ENCODE results near the gene RPS6KB2.

RPS6KB2 gene

DNA sequence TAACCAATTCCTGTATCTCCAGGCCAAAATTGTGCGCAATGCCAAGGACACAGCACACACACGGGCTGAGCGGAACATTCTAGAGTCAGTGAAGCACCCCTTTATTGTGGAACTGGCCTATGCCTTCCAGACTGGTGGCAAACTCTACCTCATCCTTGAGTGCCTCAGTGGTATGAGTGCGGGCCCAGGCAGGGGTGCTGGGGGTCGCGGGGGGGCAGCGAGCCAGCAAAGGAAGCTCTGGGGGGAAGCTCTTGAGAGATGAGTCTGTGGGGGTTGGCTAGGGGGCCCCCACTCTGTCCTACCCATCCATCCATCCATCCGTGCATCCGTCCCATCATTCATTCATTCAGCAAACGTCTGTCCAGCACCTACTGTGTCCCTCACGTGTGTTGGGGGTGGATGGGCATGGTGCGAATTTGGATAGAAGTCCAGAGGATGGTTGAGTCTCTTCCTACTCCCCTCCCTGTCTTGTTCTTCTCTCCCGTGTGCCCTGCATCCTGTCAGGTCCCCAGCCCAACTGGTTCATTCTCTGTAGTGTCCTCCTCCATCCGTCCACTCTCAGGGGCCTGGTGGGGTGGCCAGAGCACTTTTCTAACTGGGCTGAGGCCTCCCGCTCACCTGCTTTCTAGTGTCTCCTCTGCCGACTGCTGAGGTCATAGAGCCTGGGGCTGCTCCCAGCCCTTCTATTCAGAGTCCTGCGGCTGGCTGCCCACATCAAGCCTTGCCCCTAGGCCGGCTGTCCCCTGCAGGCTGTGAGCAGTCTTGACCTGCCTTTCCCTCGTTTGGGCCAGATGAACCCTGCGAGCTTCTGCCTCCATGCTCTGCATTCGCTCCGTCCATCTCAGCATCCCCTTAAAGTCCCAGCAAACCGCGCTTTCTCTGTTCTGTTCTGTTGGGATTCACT is 3.3 kb downstream of the RPS6KB2 start:
- DNase-seq: no peak

DNA sequence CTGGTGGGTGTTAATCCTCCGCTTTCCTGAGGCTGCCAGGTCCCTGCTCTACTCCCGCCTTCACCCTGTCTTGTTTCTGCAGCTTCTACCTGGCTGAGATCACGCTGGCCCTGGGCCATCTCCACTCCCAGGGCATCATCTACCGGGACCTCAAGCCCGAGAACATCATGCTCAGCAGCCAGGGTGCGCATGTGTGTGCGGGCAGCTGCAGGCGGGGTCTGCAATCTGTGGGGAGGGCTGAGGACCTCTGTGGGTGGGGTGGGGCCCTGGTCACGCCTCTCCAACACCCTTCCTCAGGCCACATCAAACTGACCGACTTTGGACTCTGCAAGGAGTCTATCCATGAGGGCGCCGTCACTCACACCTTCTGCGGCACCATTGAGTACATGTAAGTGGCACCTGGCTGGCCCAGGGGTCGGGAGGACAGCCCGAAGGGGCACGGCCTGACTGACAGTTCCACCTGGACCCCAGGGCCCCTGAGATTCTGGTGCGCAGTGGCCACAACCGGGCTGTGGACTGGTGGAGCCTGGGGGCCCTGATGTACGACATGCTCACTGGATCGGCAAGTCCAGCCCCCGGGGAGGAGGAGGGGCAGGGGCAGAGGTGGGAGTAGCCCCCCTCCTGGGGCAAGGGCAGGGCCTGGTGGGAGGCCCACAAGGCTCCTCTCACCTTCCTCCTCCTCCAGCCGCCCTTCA is 4.5 kb downstream of the RPS6KB2 start:
- no peak for DNase-seq

DNA sequence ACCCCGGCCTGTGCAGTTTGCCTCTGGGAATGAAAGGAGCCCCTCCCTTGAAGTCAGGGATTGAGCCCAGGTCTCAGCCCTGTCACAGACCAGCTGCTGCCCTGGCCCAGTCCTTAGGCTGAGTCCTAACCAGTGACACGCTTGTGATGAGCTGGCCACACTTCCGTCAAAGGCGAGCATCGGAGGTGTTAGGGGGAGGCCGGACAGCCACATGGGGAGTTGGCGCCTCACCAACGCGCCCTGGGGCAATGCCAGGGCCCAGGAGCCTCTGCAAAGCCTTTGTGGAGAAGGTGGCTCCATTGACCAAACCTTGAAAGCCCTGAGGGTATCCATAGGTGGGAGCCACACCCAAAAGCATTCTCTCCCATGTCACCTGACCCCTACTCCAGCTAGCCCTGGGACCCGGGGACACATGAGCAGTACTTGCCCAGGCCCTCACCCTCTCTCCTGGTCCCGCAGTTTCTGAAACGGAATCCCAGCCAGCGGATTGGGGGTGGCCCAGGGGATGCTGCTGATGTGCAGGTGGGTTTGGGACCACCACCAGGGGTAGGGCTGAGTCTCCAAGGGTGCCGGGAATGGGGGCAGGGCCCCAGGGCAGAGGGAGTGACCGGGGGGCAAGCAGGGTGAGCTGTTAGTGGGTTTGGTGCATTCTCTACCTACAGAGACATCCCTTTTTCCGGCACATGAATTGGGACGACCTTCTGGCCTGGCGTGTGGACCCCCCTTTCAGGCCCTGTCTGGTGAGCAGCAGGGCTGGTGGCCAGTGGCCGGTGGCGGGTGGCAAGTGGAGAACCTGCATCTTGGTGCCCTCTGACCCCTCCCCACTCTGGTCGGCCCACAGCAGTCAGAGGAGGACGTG is 5.5 kb downstream of the RPS6KB2 start:
- no peak for DNase-seq

DNA sequence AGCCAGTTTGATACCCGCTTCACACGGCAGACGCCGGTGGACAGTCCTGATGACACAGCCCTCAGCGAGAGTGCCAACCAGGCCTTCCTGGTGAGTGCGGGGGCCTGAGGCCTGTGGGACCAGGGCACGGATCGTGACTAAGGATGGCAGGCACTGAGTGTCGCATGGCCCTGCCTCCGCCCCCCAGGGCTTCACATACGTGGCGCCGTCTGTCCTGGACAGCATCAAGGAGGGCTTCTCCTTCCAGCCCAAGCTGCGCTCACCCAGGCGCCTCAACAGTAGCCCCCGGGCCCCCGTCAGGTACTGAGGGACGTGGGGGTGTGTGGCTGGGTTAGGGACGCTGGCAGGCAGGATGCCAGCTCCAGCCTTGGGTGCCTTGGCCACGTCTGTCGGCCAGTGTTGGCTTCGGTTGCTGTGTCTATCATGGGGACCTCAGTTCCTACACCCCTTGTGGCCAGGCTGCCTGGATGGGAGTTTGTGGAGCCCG is 6.1 kb downstream of the RPS6KB2 start:
- no peak for DNase-seq

DNA sequence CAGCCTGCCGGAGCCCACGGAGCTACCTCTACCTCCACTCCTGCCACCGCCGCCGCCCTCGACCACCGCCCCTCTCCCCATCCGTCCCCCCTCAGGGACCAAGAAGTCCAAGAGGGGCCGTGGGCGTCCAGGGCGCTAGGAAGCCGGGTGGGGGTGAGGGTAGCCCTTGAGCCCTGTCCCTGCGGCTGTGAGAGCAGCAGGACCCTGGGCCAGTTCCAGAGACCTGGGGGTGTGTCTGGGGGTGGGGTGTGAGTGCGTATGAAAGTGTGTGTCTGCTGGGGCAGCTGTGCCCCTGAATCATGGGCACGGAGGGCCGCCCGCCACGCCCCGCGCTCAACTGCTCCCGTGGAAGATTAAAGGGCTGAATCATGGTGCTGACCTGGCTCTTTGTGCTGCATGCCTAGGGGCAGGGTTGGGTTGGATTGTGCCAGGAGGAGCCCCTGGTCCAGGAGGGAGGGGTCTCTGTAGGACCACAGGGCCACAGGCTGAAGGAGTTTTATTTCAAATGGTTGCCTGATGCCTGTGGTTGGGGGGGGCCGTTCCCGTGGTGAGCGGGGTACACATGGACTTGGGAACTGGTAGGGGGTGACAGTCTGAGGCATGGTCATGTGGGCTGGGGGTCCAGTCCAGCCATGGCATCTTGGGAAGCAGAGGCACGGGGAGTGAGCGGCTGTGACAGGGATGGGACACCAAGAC is 6.9 kb downstream of the RPS6KB2 start:
- no peak for DNase-seq

DNA sequence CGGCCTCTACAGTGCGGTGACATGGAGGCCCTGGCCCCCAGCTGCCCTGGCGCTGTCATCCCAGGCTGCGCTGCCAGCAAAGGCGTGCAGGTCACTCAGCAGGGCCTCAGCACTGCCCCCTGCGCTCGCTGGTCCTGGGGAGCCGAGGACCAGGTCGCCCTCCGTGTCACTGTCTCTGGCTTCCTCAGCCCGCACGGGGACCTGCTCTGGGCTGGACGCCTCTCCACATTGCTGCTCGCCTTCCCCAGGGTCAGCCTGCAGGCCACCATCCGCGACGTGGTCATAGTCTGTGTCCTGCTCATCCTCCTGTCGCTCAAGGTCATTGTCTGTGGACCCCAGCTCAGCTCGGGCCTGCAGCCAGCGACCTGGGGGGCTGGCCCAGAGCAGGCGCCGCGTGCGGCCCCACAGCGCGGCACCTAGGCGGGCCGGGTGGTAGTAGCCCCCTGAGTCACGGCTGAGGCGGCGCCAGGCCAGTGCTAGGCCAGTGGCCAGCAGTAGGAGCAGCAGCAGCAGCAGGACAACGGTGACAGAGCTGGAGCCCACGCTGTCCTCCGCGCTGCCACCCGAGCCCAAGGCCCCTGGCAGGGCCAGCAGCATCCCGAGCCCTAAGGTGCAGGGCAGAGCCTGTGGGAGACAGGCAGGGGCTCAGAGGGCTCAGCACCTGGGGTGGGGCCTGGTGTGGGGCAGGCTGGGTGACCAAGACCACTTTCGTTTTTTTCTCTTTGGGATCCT is 7.6 kb downstream of the RPS6KB2 start:
- DNase-seq: no peak

DNA sequence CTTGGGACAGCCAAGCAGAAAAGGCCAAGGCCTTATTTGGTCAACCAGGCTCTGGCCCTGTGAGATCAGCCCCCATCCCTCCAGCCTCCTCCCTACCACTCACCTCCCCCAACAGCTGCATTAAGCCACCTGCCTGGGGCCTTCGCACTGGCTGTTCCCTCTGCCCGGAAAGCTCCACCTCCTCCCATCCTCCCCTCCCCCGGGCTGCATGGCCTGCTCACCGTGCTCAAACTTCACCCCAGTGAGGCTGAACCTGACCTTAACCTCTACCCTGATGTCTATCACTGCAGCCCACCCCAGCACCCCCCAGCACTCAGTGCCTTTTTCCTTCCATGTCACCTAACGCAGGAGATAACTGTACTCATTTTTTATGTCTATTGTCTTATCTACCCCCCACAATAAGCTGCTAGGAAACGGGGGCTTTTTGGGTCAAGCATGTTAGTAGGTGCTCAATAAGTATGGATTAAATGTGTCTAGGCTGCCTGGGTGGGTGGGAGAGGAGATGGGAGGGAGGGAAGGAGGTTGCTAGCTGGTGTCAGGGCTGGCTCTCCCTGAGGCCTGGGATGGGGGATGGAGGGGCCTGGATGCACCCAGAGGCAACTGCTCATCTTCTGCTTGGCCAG is 8.3 kb downstream of the RPS6KB2 start:
- DNase-seq: no peak

DNA sequence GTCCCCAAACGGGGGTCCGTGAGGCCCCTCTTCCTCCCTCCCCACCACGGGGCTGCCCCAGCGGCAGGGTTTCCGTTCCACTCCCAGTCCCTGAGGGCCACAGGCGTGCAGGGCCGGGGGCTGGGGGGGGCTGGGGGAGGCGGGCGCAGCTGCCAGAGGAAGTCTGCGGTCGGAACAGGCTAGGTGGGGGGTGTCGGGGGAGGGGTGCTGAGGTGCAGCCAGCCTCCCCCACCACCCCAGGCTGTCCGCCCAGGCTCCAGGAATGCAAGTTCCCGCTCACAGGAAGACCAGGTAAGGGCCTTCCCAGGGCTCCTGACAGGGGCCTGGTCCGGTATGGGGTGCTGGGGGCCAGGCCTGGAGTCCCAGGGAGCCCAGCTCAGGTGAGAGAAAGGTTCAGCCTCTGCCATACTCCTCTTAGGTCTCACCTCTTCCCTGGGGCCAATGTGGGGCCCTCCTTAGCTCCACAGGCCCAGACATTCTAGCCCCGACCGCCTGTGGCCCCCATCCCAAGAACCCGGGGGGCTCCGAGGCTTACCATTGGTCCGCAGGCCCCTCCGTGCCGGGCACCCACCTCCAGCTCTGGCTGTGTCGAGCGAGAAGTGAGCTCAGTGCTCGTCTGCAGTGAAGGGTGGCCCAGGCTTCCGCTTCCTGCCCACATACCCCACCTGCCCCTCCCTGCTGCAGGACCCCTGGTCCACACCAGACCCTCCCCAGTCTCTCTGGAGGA is 9.0 kb downstream of the RPS6KB2 start, which contains the start of gene PTPRCAP:
Gene PTPRCAP, minus strand, starts transcription at position 601 of the 727 bp plus-strand sequence. Its CDS starts 63 bp downstream, at position 538.
- DNase-seq: no peak

DNA sequence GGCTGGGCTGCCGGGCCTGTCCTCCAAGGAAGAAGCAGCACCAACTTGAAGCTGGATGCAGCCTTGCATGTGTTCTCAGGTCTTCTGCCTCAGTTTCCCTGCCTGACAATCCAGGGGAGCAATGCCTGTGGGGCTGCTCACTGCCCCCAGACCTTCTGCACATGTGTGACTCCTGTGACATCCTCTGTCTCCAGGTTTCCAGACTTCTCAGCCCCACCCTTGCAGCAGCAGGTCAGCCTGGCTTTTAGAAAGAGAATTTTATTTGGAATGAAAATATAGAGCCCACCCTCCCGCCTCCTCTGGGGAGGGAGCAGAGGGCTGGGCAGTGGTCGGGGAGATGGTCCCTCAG is 9.5 kb downstream of the RPS6KB2 start:
- DNase-seq: no peak

DNA sequence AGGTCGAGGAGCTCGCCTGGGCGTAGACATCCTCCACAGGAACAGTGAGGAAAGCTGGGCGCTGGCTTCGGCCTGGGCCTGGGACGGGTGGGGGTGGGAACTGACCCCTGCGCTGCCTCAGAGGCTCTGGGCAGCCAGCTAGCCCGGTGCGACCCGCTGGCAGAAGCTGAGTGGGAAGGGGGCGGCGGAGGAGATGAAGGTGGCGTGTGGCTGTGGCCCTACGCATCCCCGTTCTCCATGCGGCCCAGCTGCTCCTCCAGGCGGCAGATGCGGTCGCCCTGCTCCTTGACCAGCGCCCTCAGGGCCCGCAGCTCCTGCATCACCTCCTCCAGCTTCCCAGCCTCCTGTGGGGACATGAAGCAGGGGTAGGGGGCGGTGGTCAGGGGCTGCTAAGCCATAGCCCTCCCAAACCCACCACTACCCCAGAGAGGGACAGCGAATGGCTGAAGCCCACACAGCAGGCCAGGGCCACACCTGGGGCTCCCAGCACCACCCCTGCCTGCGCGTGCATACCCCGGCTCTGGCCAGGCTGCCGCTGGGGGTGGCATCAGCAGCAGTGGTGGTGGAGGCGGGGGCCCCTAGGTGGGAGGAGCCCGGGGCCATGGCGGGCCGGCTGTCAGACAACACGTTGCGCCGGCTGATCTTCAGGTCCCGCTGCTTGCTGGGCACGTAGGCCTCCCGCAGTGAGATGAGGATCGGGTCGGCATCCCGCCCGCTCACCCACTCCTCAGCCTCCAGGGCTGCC is 10.0 kb downstream of the RPS6KB2 start:
- no peak for DNase-seq

DNA sequence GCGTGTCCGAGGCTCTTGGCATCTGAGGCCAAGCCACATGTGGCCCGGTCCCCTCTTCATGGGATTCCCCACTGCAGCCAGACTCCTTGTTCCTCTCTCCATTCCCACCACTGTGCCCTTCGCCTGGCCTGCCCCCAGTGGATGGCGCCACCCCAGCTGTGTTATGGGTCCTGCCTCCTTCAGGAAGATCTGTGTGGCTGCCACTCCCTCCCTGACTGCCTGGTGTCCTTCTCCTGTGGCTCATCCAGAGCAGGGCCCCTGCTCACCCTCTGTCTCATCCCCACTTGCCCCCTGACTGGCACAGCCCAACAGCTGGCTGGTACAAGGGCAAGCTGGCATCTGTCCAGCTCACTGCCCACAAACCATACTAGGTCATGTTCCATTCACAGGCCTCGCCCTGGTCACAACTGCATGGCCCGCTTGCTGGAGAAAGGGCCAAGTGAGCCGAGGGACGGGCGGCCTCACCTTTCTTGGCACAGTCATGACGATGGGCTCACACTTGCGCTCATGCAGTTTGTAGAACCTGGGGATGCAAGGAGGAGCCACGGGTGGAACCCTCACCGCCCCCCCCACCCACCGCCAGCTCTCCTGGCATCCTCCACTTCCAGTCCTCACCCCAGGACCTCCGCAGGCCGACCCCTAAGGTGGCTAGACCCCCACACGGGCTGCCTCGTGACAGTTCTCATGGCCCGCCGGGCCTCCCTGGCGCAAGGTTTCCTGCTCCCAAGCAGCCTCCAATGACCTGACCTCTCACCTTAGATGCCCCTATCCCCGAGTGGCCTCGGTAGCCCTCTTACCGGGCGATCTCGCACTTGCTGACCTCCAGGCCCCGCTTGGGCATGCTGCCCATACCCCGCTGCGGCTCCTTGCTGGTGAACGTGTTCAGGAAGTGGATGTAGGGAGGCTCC is 11.3 kb downstream of the RPS6KB2 start:
- no peak for DNase-seq

DNA sequence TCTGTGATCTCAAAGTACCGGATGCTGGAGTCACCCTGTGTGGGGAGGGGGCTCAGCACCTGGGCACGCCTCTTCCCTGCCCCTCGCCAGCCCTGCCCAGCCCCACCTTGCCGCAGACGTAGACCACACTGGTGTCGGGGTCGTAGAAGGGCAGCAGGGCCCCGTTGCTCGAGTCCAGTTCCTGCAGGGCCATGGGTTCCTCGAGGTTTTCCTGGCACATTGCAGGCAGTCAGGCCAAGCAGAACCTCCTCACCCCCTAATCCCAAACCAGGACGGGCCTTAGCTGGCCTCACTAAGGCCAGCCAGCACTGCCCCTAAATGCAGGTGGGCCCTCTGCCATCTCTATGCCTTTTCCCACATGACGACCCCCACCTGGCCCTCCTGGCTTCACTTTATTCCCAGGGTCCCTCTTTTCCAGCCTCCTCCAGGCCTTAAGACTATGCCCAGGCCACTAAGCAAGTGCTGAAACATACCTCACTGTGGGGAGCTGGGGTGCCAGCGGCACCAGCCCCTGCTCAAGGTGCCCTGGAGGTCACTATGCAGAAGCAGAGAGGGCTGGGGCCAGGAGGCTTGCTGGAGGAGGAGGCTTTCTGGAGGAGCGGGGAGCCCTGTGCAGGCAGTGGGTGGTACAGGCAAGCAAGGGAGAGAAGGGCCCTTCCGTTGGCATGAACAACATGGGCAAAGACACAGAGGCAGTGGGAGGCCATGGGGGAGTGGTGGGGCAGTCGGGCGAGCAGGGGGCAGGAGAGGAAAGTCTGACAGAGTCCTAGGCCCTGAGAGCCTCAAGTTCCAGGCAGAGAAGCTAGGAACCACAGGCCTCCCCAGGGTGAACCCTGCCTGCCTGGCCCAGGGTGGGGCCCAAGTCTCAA is 12.2 kb downstream of the RPS6KB2 start:
- no peak for DNase-seq

DNA sequence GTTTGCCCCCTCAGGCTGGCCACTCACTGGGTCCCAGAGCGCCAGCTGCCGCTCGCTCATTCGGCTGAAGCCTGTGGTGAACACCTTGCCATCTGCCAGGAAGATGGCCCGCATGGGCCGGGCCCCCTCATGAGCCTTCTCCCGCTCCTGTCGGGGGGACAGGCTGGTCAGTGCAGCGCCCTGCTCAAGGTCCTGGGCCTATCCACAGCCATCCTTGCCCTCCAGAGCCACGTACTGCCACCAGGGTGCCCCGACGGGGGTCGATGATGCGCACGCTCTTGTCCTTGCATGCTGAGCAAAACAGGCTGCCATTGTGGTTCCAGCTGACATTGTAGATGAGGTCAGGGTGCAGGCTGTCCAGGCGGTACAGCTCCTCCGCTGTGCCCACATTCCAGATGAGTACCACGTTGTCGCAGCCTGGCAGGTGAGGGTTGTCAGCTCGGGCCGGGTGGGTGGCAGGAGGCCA is 12.8 kb downstream of the RPS6KB2 start:
- no peak for DNase-seq

DNA sequence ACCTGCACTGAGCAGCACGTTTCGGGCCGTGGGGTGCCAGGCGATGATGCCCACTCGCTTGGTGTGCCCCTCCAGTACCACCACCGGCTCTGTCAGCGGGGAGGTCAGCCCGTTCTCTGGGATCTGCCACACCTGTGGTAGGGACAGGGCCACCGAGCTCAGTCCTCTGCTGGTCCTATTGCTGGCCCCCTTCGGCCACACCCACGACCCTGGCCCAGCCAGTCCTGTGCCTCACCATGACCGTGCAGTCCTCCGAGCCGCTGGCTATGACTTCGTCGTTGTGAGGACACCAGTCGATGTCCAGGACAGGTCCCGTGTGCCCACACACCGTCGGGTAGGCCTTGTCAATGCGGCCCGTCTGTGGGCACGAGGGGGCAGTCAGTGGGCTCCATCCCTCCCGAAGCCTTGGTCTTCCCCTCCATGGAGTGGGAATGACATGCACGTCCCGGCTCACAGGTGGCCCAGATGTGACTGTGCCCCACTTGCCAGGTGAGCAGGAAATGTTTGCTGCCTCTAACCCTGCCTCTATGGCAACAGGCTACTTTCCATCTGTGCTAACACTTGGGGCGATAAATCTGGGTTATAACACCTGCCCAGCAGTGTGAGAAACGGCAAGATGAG is 13.5 kb downstream of the RPS6KB2 start:
- DNase-seq: no peak

DNA sequence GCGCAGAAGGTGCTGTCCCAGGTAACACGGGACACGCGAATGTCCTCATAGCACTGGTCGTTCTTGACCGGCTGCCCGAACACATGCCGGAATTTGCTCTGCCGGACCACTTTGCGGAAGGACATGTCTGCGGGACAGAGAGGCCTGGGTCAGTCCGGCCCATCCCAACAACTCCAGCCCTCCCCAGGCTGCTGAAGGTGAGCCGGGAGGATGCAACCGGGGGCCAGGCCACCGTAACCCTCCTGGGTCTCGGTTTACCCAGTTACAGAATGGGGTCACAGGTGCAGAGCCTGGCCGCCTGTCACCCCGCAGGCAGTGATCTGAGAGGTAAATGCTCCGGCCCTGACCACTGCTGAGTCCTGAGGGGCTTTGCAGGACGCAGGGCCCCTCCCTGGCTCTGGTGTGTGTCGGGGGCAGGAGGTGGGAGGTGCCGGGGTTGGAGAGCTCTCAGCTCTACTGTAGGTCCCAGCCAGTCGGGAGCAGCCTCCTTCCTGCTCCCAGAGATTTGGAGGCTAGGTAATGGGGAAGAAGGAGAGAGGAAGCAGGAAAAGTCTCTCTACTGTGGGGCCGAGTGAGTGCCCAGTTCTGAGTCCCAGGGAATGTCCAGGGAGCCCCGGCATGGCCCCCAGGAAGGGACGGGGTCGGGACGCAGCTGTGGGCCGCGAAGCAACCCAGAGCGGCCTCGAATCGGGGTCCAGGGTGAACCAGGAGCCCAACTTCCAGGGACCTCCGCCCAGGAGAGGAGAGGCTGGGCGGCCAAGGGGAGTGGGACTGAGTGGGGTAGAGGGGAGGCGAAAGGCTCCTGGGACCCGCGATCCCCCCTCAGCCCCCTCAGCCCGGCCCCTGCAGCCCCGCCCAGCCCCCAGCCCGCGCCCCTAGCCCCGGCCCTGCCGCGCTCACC is 14.5 kb downstream of the RPS6KB2 start:
- no peak for DNase-seq

DNA sequence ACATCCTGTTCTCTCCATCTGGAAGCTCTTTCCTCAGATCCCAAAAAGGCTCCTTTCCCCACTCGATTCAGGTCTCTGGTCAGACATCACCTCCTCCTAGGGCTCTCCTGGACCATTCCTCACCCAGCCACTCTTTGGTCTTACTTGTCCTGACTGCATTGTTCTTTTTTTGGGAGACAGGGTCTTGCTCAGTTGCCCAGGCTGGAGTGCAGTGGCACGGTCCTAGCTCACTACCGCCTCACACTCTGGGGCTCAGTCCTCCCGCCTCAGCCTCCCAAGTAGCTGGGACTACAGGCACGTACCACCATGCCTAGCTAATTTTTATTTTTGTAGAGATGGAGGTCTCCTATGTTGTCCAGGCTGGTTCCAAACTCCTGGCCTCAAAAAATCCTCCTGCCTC is 17.2 kb downstream of the RPS6KB2 start:
- no peak for DNase-seq

Measured in GOT3 (cell line).